HL-60 (cell line): ENCODE measurements around the gene YAE1.

Experiments used
- DNase-seq, 2 experiments: peaks; one replicate each; pipeline ENCODE4 v3.0.0-alpha.2; 2010 to 2020; ENCODE audit warnings: low read depth in 1 of 2, low spot score in 1 of 2
- H3K27ac ChIP-seq: fragments of 250-450 bp; sonication (Bioruptor Pico); replicated peaks from 2 replicates; pipeline ENCODE4 v1.5.1; 2020; ENCODE audit warnings: mild to moderate bottlenecking, moderate library complexity
- H3K27me3 ChIP-seq: fragments of 250-450 bp; sonication (Bioruptor Pico); 2 replicates; pipeline ENCODE4 v1.5.1; 2021; ENCODE audit warnings: mild to moderate bottlenecking, moderate library complexity; ENCODE audit not compliant: insufficient read depth, poor library complexity, severe bottlenecking
- H3K4me3 ChIP-seq: replicated peaks from 2 replicates; pipeline ENCODE4 v1.5.1; 2011; ENCODE audit warnings: mild to moderate bottlenecking, control low read depth, low read length; ENCODE audit not compliant: insufficient read depth
- GABPA ChIP-seq: IDR thresholded peaks from 2 replicates; pipeline ENCODE4 v1.6.1; 2012; ENCODE audit warnings: low read depth
- POLR2AphosphoS5 ChIP-seq: IDR thresholded peaks from 2 replicates; pipeline ENCODE4 v1.6.1; 2012; ENCODE audit warnings: low read depth
- SPI1 ChIP-seq: IDR thresholded peaks from 2 replicates; pipeline ENCODE4 v1.6.1; 2012; ENCODE audit warnings: low read depth, mild to moderate bottlenecking, borderline replicate concordance
- TF ChIP-seq, protein P1 (sequence below): IDR thresholded peaks from 2 replicates; pipeline ENCODE4 v1.6.1; 2012; ENCODE audit warnings: low read depth; ENCODE audit not compliant: insufficient replicate concordance
- TF ChIP-seq, protein P2 (sequence below): IDR thresholded peaks from one replicate; pipeline ENCODE4 v1.5.1; 2011; ENCODE audit warnings: low read length, control low read depth, inconsistent platforms; ENCODE audit not compliant: insufficient read depth

Gene YAE1

DNA sequence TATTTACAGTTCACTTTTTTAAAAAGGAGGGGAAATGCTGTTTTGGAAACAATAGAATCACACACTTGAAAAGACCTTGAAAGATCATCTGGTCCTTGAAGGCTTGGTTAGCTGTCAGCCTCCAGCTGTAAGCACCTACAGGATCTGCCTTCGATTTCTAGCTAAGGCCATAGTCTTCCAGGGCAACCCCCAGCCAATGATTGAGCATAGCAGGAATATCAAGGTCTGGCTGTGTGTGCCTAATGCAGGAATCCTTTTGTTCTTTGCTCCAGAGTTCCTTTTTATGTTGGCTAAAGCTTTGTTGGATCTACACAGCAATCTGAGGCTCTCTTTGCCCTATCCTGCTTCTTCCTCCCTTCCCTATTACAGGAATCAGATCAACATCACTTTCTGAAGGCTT, 5.2 kb upstream of the YAE1 start:
- peaks cover 3% of the 10 kb centered on the region for H3K27me3 ChIP-seq
- no peak overlapping the region for H3K4me3 ChIP-seq
- no peak overlapping the region for H3K27ac ChIP-seq
- DNase-seq = no peak
- TF ChIP-seq, protein P1, sequence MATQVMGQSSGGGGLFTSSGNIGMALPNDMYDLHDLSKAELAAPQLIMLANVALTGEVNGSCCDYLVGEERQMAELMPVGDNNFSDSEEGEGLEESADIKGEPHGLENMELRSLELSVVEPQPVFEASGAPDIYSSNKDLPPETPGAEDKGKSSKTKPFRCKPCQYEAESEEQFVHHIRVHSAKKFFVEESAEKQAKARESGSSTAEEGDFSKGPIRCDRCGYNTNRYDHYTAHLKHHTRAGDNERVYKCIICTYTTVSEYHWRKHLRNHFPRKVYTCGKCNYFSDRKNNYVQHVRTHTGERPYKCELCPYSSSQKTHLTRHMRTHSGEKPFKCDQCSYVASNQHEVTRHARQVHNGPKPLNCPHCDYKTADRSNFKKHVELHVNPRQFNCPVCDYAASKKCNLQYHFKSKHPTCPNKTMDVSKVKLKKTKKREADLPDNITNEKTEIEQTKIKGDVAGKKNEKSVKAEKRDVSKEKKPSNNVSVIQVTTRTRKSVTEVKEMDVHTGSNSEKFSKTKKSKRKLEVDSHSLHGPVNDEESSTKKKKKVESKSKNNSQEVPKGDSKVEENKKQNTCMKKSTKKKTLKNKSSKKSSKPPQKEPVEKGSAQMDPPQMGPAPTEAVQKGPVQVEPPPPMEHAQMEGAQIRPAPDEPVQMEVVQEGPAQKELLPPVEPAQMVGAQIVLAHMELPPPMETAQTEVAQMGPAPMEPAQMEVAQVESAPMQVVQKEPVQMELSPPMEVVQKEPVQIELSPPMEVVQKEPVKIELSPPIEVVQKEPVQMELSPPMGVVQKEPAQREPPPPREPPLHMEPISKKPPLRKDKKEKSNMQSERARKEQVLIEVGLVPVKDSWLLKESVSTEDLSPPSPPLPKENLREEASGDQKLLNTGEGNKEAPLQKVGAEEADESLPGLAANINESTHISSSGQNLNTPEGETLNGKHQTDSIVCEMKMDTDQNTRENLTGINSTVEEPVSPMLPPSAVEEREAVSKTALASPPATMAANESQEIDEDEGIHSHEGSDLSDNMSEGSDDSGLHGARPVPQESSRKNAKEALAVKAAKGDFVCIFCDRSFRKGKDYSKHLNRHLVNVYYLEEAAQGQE = no peak
- TF ChIP-seq SPI1 = no peak
- TF ChIP-seq POLR2AphosphoS5 = no peak
- TF ChIP-seq, protein P2, sequence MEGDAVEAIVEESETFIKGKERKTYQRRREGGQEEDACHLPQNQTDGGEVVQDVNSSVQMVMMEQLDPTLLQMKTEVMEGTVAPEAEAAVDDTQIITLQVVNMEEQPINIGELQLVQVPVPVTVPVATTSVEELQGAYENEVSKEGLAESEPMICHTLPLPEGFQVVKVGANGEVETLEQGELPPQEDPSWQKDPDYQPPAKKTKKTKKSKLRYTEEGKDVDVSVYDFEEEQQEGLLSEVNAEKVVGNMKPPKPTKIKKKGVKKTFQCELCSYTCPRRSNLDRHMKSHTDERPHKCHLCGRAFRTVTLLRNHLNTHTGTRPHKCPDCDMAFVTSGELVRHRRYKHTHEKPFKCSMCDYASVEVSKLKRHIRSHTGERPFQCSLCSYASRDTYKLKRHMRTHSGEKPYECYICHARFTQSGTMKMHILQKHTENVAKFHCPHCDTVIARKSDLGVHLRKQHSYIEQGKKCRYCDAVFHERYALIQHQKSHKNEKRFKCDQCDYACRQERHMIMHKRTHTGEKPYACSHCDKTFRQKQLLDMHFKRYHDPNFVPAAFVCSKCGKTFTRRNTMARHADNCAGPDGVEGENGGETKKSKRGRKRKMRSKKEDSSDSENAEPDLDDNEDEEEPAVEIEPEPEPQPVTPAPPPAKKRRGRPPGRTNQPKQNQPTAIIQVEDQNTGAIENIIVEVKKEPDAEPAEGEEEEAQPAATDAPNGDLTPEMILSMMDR = no peak
- TF ChIP-seq GABPA = no peak

GRCh38 chr7:39565538-39565937, 666 bp upstream of the YAE1 start:
- TF ChIP-seq GABPA (no peak), POLR2AphosphoS5 (no peak), SPI1 (no peak)
- TF ChIP-seq, protein P1 = no peak
- TF ChIP-seq, protein P2 = no peak
- Histone ChIP-seq H3K27me3 (no peaks in the 10 kb centered on the region), H3K4me3 (peak overlapping the region; percentile 89), H3K27ac (peak overlapping the region; percentile 56)
- no peak for DNase-seq

DNA sequence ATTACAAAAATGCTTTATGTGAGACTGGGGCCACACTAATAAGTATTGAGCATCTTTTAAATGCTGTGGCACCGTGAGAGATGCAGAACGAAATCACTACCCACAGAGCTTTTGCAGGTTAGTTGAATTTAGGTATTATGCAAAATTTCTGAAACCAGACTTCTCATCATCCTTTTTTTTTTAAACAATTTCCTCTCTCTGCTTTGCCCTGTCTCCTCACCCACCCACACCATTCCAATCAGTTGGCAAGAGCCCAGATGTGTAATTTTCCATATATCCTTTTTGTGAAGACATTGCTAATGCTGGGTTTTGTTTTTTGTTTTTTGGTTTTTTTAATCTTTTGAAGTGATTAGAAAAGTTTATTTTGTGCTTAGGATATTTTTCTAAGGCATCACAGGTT, 1.1 kb downstream of the YAE1 start:
- H3K4me3 ChIP-seq = peak overlapping the region; percentile 89
- H3K27me3 ChIP-seq = no peaks in the 10 kb centered on the region
- no peak for TF ChIP-seq GABPA
- TF ChIP-seq, protein P1 = no peak
- no peak for TF ChIP-seq SPI1
- no peak for TF ChIP-seq POLR2AphosphoS5
- TF ChIP-seq, protein P2 = no peak
- H3K27ac ChIP-seq = no peak overlapping the region
- no peak for DNase-seq
